Ectodermal cell (in vitro differentiated cells): ENCODE data around the gene SLC6A8.
"Not testable (repeated sequence)": the region's sequence is repeated elsewhere in the genome, so short reads cannot be mapped to it uniquely, and the experiment has no call there.

Experiments used
- H3K27ac ChIP-seq: 2 replicates; pipeline ENCODE4 v1.7.0; 2013; ENCODE audit warnings: mild to moderate bottlenecking, low read depth, low read length; ENCODE audit not compliant: insufficient read depth, poor library complexity, severe bottlenecking
- H3K27me3 ChIP-seq: 2 replicates; pipeline ENCODE4 v1.7.0; 2013; ENCODE audit warnings: mild to moderate bottlenecking, low read length; ENCODE audit not compliant: insufficient read depth, control insufficient read depth, poor library complexity, severe bottlenecking
- H3K36me3 ChIP-seq: one replicate; pipeline ENCODE4 v1.7.0; 2013; ENCODE audit warnings: low read length; ENCODE audit not compliant: control insufficient read depth, insufficient read depth
- H3K4me1 ChIP-seq: one replicate; pipeline ENCODE4 v1.7.0; 2013; ENCODE audit warnings: low read length; ENCODE audit not compliant: control insufficient read depth, insufficient read depth
- H3K4me3 ChIP-seq: 2 replicates; pipeline ENCODE4 v1.7.0; 2013; ENCODE audit warnings: low read depth, low read length, control low read depth; ENCODE audit not compliant: insufficient read depth
- H3K9me3 ChIP-seq: 2 replicates; pipeline ENCODE4 v1.7.0; 2013; ENCODE audit warnings: mild to moderate bottlenecking, low read length, moderate library complexity; ENCODE audit not compliant: control insufficient read depth
- WGBS, 2 experiments: methylation state at CpG; one replicate each; pipeline ENCODE4 v1.1.7; 2013; ENCODE audit warnings: missing lambda C conversion rate in 2 of 2; 5-methylcytosine and 5-hydroxymethylcytosine counted together

Gene SLC6A8

GRCh38 chrX:153701706-153702105, 14.0 kb downstream of the SLC6A8 start:
- H3K36me3 ChIP-seq: no peaks in the 10 kb centered on the region
- H3K4me3 ChIP-seq: no peak overlapping the region
- no peaks in the 10 kb centered on the region for H3K9me3 ChIP-seq
- no peak overlapping the region for H3K27ac ChIP-seq
- H3K27me3 ChIP-seq: no peaks in the 10 kb centered on the region
- WGBS, 2 experiments: 96 to 98% methylated on average over 12 of the region's 12 CpGs
- no peaks in the 10 kb centered on the region for H3K4me1 ChIP-seq

DNA sequence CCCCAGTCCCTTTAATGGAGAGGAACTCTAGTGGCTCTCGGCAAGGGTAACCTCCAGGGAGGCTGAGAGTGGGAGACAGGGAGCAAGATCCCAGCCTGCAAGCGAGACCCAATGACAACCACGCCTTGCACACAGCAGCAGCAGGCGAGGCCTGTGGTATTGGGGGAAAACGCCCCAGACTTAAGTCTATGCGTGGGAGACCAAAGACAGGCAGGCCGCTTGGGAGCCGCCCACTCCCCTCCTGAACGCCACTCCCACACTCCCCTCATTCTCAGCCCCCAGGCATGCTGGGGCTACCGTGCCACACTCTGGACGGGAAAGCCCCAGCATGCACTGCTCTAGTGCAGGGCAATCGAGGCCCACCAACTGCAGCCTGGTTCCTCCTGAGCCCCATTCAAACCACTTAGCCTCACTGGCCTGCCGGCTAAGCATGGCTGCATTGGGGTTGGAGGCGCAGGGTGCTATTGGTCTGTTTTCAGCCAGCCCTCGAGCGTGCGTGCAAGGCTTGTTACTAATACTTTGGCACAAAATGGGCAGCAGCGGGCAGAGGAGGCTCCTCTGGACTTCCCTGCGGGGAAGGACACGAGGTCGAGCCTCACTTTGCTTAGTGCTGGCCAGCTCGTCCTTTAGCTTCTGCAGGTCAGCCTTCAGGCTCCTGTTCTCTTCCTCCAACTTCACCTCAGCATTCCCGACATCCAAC, 14.8 kb downstream of the SLC6A8 start:
- Histone ChIP-seq H3K9me3 (no peaks in the 10 kb centered on the region), H3K4me1 (no peaks in the 10 kb centered on the region), H3K36me3 (no peaks in the 10 kb centered on the region), H3K4me3 (no peak overlapping the region), H3K27me3 (no peaks in the 10 kb centered on the region), H3K27ac (no peak overlapping the region)
- WGBS, 2 experiments: 94 to 95% methylated on average over 23 of the region's 23 CpGs

- no peak overlapping the region for H3K27ac ChIP-seq
- no peak overlapping the region for H3K4me3 ChIP-seq
- H3K9me3 ChIP-seq: no peaks in the 10 kb centered on the region
- no peaks in the 10 kb centered on the region for H3K36me3 ChIP-seq
- no peaks in the 10 kb centered on the region for H3K27me3 ChIP-seq
- H3K4me1 ChIP-seq: no peaks in the 10 kb centered on the region
- 95% methylated on average over 16 of the region's 16 CpGs for WGBS, 2 experiments
Measured at GRCh38 chrX:153703036-153703370, 15.3 kb downstream of the SLC6A8 start.

DNA sequence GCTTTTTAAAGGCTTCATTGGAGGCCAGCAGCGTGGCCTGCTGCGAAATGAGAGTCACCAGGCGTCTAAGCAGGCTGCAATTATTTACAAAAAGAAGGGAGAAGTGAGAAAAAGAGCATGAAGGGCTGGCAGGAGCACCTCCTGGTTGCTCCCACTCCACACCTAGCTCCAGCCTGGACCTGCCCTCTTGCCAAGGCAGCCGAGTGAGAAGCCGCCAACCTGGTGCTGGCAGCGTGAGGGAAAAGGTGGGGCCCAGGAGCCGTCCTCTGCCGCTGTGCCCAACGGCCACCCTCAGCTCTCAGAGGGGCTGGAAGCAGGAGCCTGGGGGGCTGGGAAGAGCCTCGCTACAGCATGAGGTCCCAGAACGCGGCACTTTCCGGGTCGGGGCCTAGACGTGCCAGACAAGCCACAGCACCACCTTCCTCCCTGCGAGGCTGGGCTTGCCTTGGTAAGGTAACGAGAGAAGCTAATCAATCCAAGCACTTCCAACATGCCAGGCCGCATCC, 16.3 kb downstream of the SLC6A8 start:
- H3K9me3 ChIP-seq: no peaks in the 10 kb centered on the region
- no peaks in the 10 kb centered on the region for H3K27me3 ChIP-seq
- no peaks in the 10 kb centered on the region for H3K36me3 ChIP-seq
- no peak overlapping the region for H3K27ac ChIP-seq
- WGBS, 2 experiments: 94 to 98% methylated on average over 16 to 18 of the region's 18 CpGs
- H3K4me3 ChIP-seq: no peak overlapping the region
- no peaks in the 10 kb centered on the region for H3K4me1 ChIP-seq

DNA sequence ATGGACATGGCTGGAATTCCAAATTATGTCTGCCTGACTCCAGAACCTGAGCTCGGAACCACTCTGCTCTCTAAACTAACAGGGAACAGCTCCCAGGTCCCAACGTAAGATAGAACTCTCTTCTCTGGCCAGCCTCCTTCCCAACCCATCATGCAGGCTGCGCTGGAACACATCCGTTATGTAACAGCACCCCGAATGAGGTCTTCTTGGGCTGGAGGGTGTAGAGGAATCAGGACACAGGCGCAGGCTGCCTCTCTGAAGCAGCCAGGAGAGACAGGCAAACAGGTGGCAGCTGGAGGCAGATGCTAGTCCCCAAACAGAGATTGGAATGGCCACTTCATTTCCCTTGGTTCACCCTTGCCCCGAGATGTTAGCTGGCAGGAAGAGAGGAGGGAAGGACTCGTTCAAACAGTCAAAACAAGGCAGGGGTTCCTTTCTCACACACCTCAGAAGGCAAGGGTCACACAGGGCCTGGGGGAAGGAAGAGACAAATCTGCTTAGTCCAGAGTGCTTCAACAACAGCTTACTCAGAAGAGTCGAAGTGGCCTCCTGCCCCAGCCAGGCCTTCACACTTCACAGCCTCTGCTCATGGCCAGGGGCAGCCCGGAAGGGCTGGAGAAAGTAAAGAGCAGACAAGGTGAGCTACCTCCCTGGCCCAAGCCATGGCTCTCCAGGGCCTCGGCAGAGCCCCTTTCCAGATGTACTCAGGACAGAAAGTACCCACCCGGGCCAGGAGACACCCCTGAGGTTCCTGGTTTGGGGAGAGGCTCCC, 17.1 kb downstream of the SLC6A8 start:
- H3K9me3 ChIP-seq, H3K27ac ChIP-seq, H3K27me3 ChIP-seq, H3K4me3 ChIP-seq, H3K4me1 ChIP-seq, H3K36me3 ChIP-seq: not testable (repeated sequence)
- WGBS, 2 experiments: 92 to 97% methylated on average over 9 to 11 of the region's 12 CpGs

DNA sequence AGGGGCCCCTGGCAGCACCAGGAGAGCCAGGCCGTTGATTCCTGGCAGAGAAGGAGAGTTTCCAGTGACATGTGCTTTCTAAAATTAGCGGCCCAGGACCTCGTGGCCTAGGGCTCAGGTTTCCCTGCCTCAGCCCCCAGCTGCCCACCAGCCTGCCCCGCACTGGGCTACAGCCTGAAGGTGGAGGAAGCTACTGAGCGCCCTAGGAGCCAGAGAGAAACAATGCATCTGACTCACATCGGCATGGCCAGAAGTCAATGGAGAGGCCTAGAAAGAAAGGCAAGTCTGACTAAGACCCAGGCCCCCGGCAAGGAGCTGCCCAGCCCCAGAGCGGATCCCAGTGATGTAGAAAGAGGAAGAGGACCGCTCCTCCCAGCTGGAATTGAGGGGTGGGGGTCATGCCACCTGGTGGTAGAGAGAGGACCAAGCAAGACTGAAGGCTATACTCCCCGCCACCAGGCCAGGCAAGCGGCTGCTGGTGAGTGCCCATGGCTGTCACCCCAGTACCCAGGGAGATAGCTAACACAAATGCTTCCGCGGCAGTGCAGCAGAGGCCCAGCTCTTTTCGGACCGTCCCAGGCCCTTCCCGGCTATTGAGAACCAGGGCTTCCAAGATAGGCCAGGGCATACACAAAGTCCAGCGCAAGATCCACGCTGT, 17.8 kb downstream of the SLC6A8 start:
- H3K4me3 ChIP-seq, H3K27ac ChIP-seq, H3K27me3 ChIP-seq, H3K36me3 ChIP-seq, H3K4me1 ChIP-seq, H3K9me3 ChIP-seq: not testable (repeated sequence)
- 87 to 88% methylated on average over 18 of the region's 18 CpGs for WGBS, 2 experiments

- Histone ChIP-seq H3K4me1 (no peaks in the 10 kb centered on the region), H3K36me3 (no peaks in the 10 kb centered on the region), H3K27ac (no peak overlapping the region), H3K27me3 (no peaks in the 10 kb centered on the region), H3K9me3 (no peaks in the 10 kb centered on the region), H3K4me3 (no peak overlapping the region)
- WGBS, 2 experiments: 95 to 96% methylated on average over 9 of the region's 9 CpGs
Measured at GRCh38 chrX:153706799-153707198, 19.1 kb downstream of the SLC6A8 start.

- H3K27ac ChIP-seq: no peak overlapping the region
- no peaks in the 10 kb centered on the region for H3K9me3 ChIP-seq
- H3K27me3 ChIP-seq: no peaks in the 10 kb centered on the region
- H3K4me3 ChIP-seq: no peak overlapping the region
- 93% methylated on average over 6 of the region's 6 CpGs for WGBS, 2 experiments
- H3K36me3 ChIP-seq: no peaks in the 10 kb centered on the region
- H3K4me1 ChIP-seq: no peaks in the 10 kb centered on the region
Measured at GRCh38 chrX:153707406-153707805, 19.7 kb downstream of the SLC6A8 start.

GRCh38 chrX:153708415-153708814, 20.7 kb downstream of the SLC6A8 start:
- Histone ChIP-seq H3K4me1 (no peaks in the 10 kb centered on the region), H3K27me3 (no peaks in the 10 kb centered on the region), H3K4me3 (no peak overlapping the region), H3K27ac (no peak overlapping the region), H3K36me3 (no peaks in the 10 kb centered on the region), H3K9me3 (no peaks in the 10 kb centered on the region)
- WGBS, 2 experiments: 32 to 36% methylated on average over 13 of the region's 13 CpGs
